Right lobe of liver (tissue), 4 donors: ENCODE data around the gene SPATC1L.

Experiments
- POLR2A ChIP-seq: fragments of 450-650 bp; IDR thresholded peaks from one replicate; pipeline ENCODE4 v1.6.1; 2017; ENCODE audit warnings: antibody characterized with exemption, mild to moderate bottlenecking
- TF ChIP-seq, protein P1 (sequence below), 4 donors: fragments of 200-600 bp in 3 of 4; fragments of 450-650 bp in 1 of 4; IDR thresholded peaks; one replicate each; pipeline versions ENCODE4 v1.5.1 to v1.8.0; 2016 to 2022; ENCODE audit warnings: antibody characterized with exemption in 4 of 4, mild to moderate bottlenecking in 2 of 4
- donor health status: DM: no; HTN: no; CAD: no.
- donor health status: DM: no; HTN: no; CAD: no.
- donor health status: DM: no; HTN: yes; CAD: no.

DNA sequence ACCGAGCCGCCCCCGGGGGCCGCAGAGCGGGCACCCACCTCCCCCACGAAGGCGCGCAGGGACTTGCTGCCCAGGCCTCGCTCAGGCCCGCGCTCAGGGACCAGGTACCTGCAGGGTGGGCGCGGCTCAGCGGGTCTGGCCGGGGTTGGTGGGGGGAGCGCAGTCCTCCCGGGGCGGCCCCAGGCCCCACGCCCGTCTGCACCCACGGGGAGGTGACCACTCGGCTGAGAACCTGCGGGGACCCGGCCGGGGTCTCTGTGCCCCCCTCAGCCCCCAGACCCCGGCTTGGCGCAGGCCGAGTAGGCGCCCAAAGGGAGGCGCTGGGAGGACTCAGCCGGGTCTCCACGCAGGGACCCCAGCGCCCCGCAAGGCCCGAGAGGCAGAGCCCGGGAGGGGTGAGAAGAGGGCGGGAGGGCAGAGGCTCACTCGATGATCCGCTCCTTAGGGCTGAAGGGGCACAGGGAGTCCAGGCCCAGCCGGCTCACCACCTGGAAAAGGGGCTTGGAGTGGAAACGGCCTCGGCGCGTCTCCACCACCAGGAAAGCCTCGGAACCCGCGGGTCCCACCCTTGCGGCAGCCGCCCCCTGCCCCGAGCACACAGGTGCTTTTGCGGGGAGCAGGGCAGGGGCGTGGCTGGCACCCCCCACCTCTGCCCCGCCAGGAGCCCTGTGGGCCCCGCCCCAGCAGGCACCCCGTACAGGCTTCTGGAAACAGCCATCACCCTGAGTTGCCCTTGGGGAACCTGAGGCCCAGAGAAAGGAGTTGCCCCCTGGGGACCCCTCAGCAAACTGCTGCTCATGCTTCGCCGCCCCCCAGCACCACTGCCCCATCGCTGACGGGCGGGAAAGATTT, 38.2 kb downstream of the SPATC1L start:
- TF ChIP-seq, protein P1, sequence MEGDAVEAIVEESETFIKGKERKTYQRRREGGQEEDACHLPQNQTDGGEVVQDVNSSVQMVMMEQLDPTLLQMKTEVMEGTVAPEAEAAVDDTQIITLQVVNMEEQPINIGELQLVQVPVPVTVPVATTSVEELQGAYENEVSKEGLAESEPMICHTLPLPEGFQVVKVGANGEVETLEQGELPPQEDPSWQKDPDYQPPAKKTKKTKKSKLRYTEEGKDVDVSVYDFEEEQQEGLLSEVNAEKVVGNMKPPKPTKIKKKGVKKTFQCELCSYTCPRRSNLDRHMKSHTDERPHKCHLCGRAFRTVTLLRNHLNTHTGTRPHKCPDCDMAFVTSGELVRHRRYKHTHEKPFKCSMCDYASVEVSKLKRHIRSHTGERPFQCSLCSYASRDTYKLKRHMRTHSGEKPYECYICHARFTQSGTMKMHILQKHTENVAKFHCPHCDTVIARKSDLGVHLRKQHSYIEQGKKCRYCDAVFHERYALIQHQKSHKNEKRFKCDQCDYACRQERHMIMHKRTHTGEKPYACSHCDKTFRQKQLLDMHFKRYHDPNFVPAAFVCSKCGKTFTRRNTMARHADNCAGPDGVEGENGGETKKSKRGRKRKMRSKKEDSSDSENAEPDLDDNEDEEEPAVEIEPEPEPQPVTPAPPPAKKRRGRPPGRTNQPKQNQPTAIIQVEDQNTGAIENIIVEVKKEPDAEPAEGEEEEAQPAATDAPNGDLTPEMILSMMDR (IDR thresholded peaks at IDR 0.05) = no peak
- TF ChIP-seq POLR2A = no peak
